H54 (cell line): Measurements from ENCODE around the gene SERHL2.
"Not testable (repeated sequence)": the region's sequence is repeated elsewhere in the genome, so short reads cannot be mapped to it uniquely, and the experiment has no call there.

Experiments used
- DNase-seq: peaks from one replicate; pipeline ENCODE4 v3.0.0; 2011; ENCODE audit warnings: low spot score, mixed read lengths; ENCODE audit not compliant: insufficient read length
- FAIRE-seq: peaks from 3 replicates; lab custom pipeline; 2011; peaks lifted over from hg19 to GRCh38; lab: Jason Lieb, UNC
- POLR2A ChIP-seq: IDR thresholded peaks from 2 replicates; pipeline ENCODE4 v1.6.1; 2011; ENCODE audit warnings: low read depth, mild to moderate bottlenecking, low read length

Gene SERHL2

GRCh38 chr22:42601879-42602465 lies 48.2 kb downstream of the SERHL2 start:
- TF ChIP-seq POLR2A: no peak
- no peak for DNase-seq
- FAIRE-seq: no peak

GRCh38 chr22:42602470-42602869 lies 48.7 kb downstream of the SERHL2 start:
- TF ChIP-seq POLR2A: no peak
- FAIRE-seq (no peak), DNase-seq (no peak)

GRCh38 chr22:42603427-42603826 lies 49.7 kb downstream of the SERHL2 start:
- FAIRE-seq: no peak
- no peak for DNase-seq
- no peak for TF ChIP-seq POLR2A

GRCh38 chr22:42604403-42604802 lies 50.6 kb downstream of the SERHL2 start:
- DNase-seq (no peak), FAIRE-seq (no peak)
- TF ChIP-seq POLR2A: no peak

- DNase-seq, FAIRE-seq: not testable (repeated sequence)
Measured at GRCh38 chr22:42607641-42608040, 53.9 kb downstream of the SERHL2 start.

- FAIRE-seq: no peak
- no peak for DNase-seq
- TF ChIP-seq POLR2A: no peak
Measured at GRCh38 chr22:42608136-42608822, 54.5 kb downstream of the SERHL2 start.

GRCh38 chr22:42608823-42609361 lies 55.1 kb downstream of the SERHL2 start:
- peak; percentile 49 for DNase-seq
- TF ChIP-seq POLR2A: no peak
- peak; percentile 33 for FAIRE-seq

GRCh38 chr22:42610186-42610585 lies 56.4 kb downstream of the SERHL2 start:
- TF ChIP-seq POLR2A: no peak
- no peak for FAIRE-seq

GRCh38 chr22:42611051-42611450 lies 57.3 kb downstream of the SERHL2 start:
- DNase-seq: no peak
- no peak for FAIRE-seq
- TF ChIP-seq POLR2A: no peak

More at GRCh38 chr22:42610186-42610585, 56.4 kb downstream of the SERHL2 start:
- no peak for DNase-seq

- no peak for DNase-seq
- TF ChIP-seq POLR2A: no peak
- no peak for FAIRE-seq
Measured at GRCh38 chr22:42612336-42612735, 58.6 kb downstream of the SERHL2 start.

GRCh38 chr22:42613872-42614301 lies 60.1 kb downstream of the SERHL2 start:
- TF ChIP-seq POLR2A: no peak
- no peak for FAIRE-seq
- DNase-seq: no peak

GRCh38 chr22:42614312-42615091 lies 60.7 kb downstream of the SERHL2 start, which contains the start of gene POLDIP3:
TSS of gene POLDIP3 (minus strand) at chr22:42614883. CDS start at chr22:42614857, 26 bp downstream.
- FAIRE-seq (peak; percentile 50), DNase-seq (peak; percentile 76)
- peak; percentile 31; the same call in 1 of the 2 replicates for TF ChIP-seq POLR2A

- peak; percentile 100 for TF ChIP-seq POLR2A
- peak; percentile 76 for DNase-seq
- peak; percentile 41 for FAIRE-seq
Measured at GRCh38 chr22:42615092-42615859, 61.5 kb downstream of the SERHL2 start.

- not testable (repeated sequence) for DNase-seq, FAIRE-seq
Measured at GRCh38 chr22:42615860-42616175, 62.1 kb downstream of the SERHL2 start.
